IMR-90 (cell line): ENCODE measurements around the gene NTF3. TPM values are rescaled to one million over a fixed set of nuclear protein-coding genes. Genes with fewer than 3 reads are reported as not detected.

Source experiments
- ATAC-seq: fragments of 200-7000 bp; cut with Tn5 transposase; 2 replicates; pipeline ENCODE4 v1.9.1; 2020; ENCODE audit warnings: low read depth, mild to moderate bottlenecking, moderate library complexity
- BruUV-seq: library from RNA; stranded (reverse); fragments of 400-500 nt; replicated peaks from 2 replicates; lab custom pipeline; 2021; lab: Mats Ljungman, UMichigan
- CTCF ChIA-PET: fragments of 300-600 bp; formaldehyde crosslinking; extraction: SDS; loops from one replicate; lab custom pipeline; 2021; ENCODE audit warnings: antibody characterized with exemption; lab: Yijun Ruan, JAX
- POLR2A ChIA-PET: fragments of 300-600 bp; sonication (Branson Sonifier 250); formaldehyde crosslinking; loops from one replicate; lab custom pipeline; 2022; ENCODE audit warnings: antibody characterized with exemption; ENCODE audit not compliant: unreplicated experiment; lab: Charles Lee
- DNase-seq: peaks from one replicate; pipeline ENCODE4 v3.0.0; 2013
- H2AFZ ChIP-seq: replicated peaks from 2 replicates; pipeline ENCODE3; 2013; ENCODE audit warnings: low read length, mild to moderate bottlenecking; ENCODE audit not compliant: poor library complexity
- H2AK5ac ChIP-seq: 2 replicates; pipeline ENCODE4 v1.6.1; 2013; ENCODE audit warnings: low read depth, low read length, inconsistent platforms
- H2AK9ac ChIP-seq: replicated peaks from 2 replicates; pipeline ENCODE3; 2013; ENCODE audit warnings: mild to moderate bottlenecking, low read depth, low read length, moderate library complexity; ENCODE audit not compliant: poor library complexity
- H2BK120ac ChIP-seq: 2 replicates; pipeline ENCODE4 v1.6.1; 2013; ENCODE audit warnings: low read depth, low read length, inconsistent platforms
- H2BK15ac ChIP-seq: 3 replicates; pipeline ENCODE4 v1.6.1; 2013; ENCODE audit warnings: low read depth, low read length, inconsistent platforms
- H2BK20ac ChIP-seq: 2 replicates; pipeline ENCODE4 v1.6.1; 2013; ENCODE audit warnings: low read depth, mild to moderate bottlenecking, inconsistent platforms, low read length, moderate library complexity
- H2BK5ac ChIP-seq: 2 replicates; pipeline ENCODE4 v1.6.1; 2013; ENCODE audit warnings: mild to moderate bottlenecking, low read depth, low read length, inconsistent platforms; ENCODE audit not compliant: poor library complexity, severe bottlenecking
- H3K14ac ChIP-seq: replicated peaks from 2 replicates; pipeline ENCODE4 v1.6.1; 2013; ENCODE audit warnings: low read depth, low read length, inconsistent platforms
- H3K18ac ChIP-seq: 2 replicates; pipeline ENCODE4 v1.6.1; 2013; ENCODE audit warnings: low read depth, low read length, control low read depth
- H3K23ac ChIP-seq: 2 replicates; pipeline ENCODE4 v1.6.1; 2013; ENCODE audit warnings: low read depth, low read length, inconsistent platforms
- H3K27ac ChIP-seq: 2 replicates; pipeline ENCODE4 v1.5.1; 2013; ENCODE audit warnings: mild to moderate bottlenecking, control low read depth, low read length; ENCODE audit not compliant: insufficient read depth
- H3K27me3 ChIP-seq: 2 replicates; pipeline ENCODE4 v1.6.1; 2013; ENCODE audit warnings: low read length; ENCODE audit not compliant: control insufficient read depth, insufficient read depth
- H3K36me3 ChIP-seq: 2 replicates; pipeline ENCODE4 v1.6.1; 2013; ENCODE audit warnings: low read length, mixed read lengths; ENCODE audit not compliant: control insufficient read depth, insufficient read depth
- H3K4ac ChIP-seq: 2 replicates; pipeline ENCODE4 v1.6.1; 2013; ENCODE audit warnings: low read depth, low read length, inconsistent platforms
- H3K4me1 ChIP-seq: 2 replicates; pipeline ENCODE4 v1.6.1; 2013; ENCODE audit warnings: low read length, mixed read lengths; ENCODE audit not compliant: control insufficient read depth, insufficient read depth
- H3K4me2 ChIP-seq: 2 replicates; pipeline ENCODE4 v1.6.1; 2013; ENCODE audit warnings: low read depth, mild to moderate bottlenecking, control low read depth, low read length, moderate library complexity
- H3K4me3 ChIP-seq: 2 replicates; pipeline ENCODE4 v1.5.1; 2013; ENCODE audit warnings: low read depth, mild to moderate bottlenecking, control low read depth, low read length, moderate library complexity; ENCODE audit not compliant: insufficient read depth
- H3K56ac ChIP-seq: 2 replicates; pipeline ENCODE4 v1.6.1; 2013; ENCODE audit warnings: low read length, inconsistent platforms; ENCODE audit not compliant: insufficient read depth; ENCODE audit errors: extremely low read depth
- H3K79me1 ChIP-seq, 2 experiments: 2 replicates each; pipeline ENCODE4 v1.6.1; 2013; ENCODE audit warnings: low read length in 2 of 2, inconsistent platforms in 1 of 2, low read depth in 1 of 2
- H3K9ac ChIP-seq: 2 replicates; pipeline ENCODE4 v1.6.1; 2013; ENCODE audit warnings: low read depth, low read length, control low read depth
- H3K9me1 ChIP-seq: 2 replicates; pipeline ENCODE4 v1.6.1; 2013; ENCODE audit warnings: low read length, inconsistent platforms; ENCODE audit not compliant: insufficient read depth
- H3K9me3 ChIP-seq: 2 replicates; pipeline ENCODE4 v1.6.1; 2013; ENCODE audit warnings: low read length; ENCODE audit not compliant: control insufficient read depth, insufficient read depth
- H4K20me1 ChIP-seq: 2 replicates; pipeline ENCODE4 v1.6.1; 2013; ENCODE audit warnings: low read length, inconsistent platforms; ENCODE audit not compliant: insufficient read depth
- H4K5ac ChIP-seq: 2 replicates; pipeline ENCODE4 v1.6.1; 2013; ENCODE audit warnings: mild to moderate bottlenecking, low read depth, low read length, control low read depth
- H4K8ac ChIP-seq, 2 experiments: 2 replicates each; pipeline ENCODE4 v1.6.1; 2013; ENCODE audit warnings: low read depth in 2 of 2, low read length in 2 of 2, control low read depth in 1 of 2, inconsistent platforms in 1 of 2
- H4K91ac ChIP-seq: 2 replicates; pipeline ENCODE4 v1.6.1; 2013; ENCODE audit warnings: low read depth, low read length, inconsistent platforms; ENCODE audit not compliant: insufficient read depth
- BHLHE40 ChIP-seq: fragments of 150-350 bp; IDR thresholded peaks from 2 replicates; pipeline ENCODE4 v1.6.1; 2016; ENCODE audit warnings: mild to moderate bottlenecking, low read depth, low read length
- CEBPB ChIP-seq: IDR thresholded peaks from 2 replicates; pipeline ENCODE4 v1.6.1; 2012; ENCODE audit warnings: low read depth, low read length, improper control_type of control experiment
- CHD1 ChIP-seq: IDR thresholded peaks from 2 replicates; pipeline ENCODE4 v1.6.1; 2012; ENCODE audit warnings: low read depth, low read length, improper control_type of control experiment
- CTCF ChIP-seq: conservative IDR thresholded peaks from 2 replicates; pipeline ENCODE4 v1.5.1; 2012; ENCODE audit warnings: mild to moderate bottlenecking, low read depth, low read length, improper control_type of control experiment
- ELK1 ChIP-seq: fragments of 150-350 bp; IDR thresholded peaks from 2 replicates; pipeline ENCODE4 v1.6.1; 2016; ENCODE audit warnings: low read depth, mild to moderate bottlenecking, low read length, moderate library complexity, borderline replicate concordance
- FOS ChIP-seq: fragments of 150-350 bp; IDR thresholded peaks from 2 replicates; pipeline ENCODE4 v1.6.1; 2016; ENCODE audit warnings: low read depth, low read length
- MAFK ChIP-seq: IDR thresholded peaks from 2 replicates; pipeline ENCODE4 v1.6.1; 2012; ENCODE audit warnings: low read depth, low read length, improper control_type of control experiment
- MAZ ChIP-seq: IDR thresholded peaks from 2 replicates; pipeline ENCODE4 v1.6.1; 2012; ENCODE audit warnings: low read depth, mild to moderate bottlenecking, low read length, improper control_type of control experiment, moderate library complexity, borderline replicate concordance
- MXI1 ChIP-seq: IDR thresholded peaks from 2 replicates; pipeline ENCODE4 v1.6.1; 2012; ENCODE audit warnings: low read depth, mild to moderate bottlenecking, low read length, moderate library complexity, borderline replicate concordance
- NFE2L2 ChIP-seq: fragments of 150-350 bp; IDR thresholded peaks from 2 replicates; pipeline ENCODE4 v1.6.1; 2016; ENCODE audit warnings: low read depth, mild to moderate bottlenecking, low read length
- POLR2A ChIP-seq: IDR thresholded peaks from 2 replicates; pipeline ENCODE4 v1.6.1; 2012; ENCODE audit warnings: mild to moderate bottlenecking, low read depth, low read length
- RAD21 ChIP-seq: IDR thresholded peaks from 2 replicates; pipeline ENCODE4 v1.6.1; 2012; ENCODE audit warnings: low read length, improper control_type of control experiment
- RFX5 ChIP-seq: IDR thresholded peaks from 2 replicates; pipeline ENCODE4 v1.8.0; 2012; ENCODE audit warnings: low read depth, mild to moderate bottlenecking, low read length, moderate library complexity
- SMC3 ChIP-seq: fragments of 150-350 bp; IDR thresholded peaks from 2 replicates; pipeline ENCODE4 v1.6.1; 2016; ENCODE audit warnings: low read depth, mild to moderate bottlenecking, antibody characterized with exemption, low read length, moderate library complexity
- USF2 ChIP-seq: fragments of 150-350 bp; IDR thresholded peaks from 2 replicates; pipeline ENCODE4 v1.6.1; 2017; ENCODE audit warnings: mild to moderate bottlenecking, antibody characterized with exemption, low read length, low read depth
- WGBS, 2 experiments: methylation state at CpG; one replicate each; pipeline versions ENCODE4 v1.1.5 to v1.1.7; 2013; ENCODE audit warnings: missing lambda C conversion rate in 2 of 2; ENCODE audit not compliant: insufficient read length in 1 of 2; ENCODE audit errors: extremely low coverage in 2 of 2; 5-methylcytosine and 5-hydroxymethylcytosine counted together
- dilution Hi-C: fragments of 300-500 bp; cut with HindIII; formaldehyde crosslinking; loops from one replicate; pipeline ENCODE4 v1.14.3; 2018; ENCODE audit warnings: low sequenced_read_pairs; ENCODE audit not compliant: unreplicated experiment
- in situ Hi-C: fragments of 300-500 bp; cut with MboI; formaldehyde crosslinking; loops from 3 replicates; pipeline ENCODE4 v1.14.3; 2019; ENCODE audit warnings: low sequenced_read_pairs, inconsistent platforms, mixed read lengths
- intact Hi-C: fragments of 100-400 bp; cut with micrococcal nuclease; formaldehyde crosslinking; loops from 2 replicates; pipeline ENCODE4 v1.10.0; 2022
- polyA plus RNA-seq, 3 experiments: library from polyadenylated mRNA; depleted of rRNA; stranded (reverse); fragments of >200 nt; gene quantifications; 2 replicates each; pipeline ENCODE4 v1.2.3, GENCODE V29; 2012; ENCODE audit warnings: low replicate concordance in 1 of 3
- total RNA-seq: library from RNA; depleted of rRNA; stranded (reverse); fragments of >200 nt; gene quantifications from 2 replicates; pipeline ENCODE4 v1.2.3, GENCODE V29; 2012

NTF3 gene
- total and polyA plus RNA-seq, 2 of the 4 experiments (the other 2 are of a cell fraction): 12.2 to 32.4 TPM

- no peak overlapping the region for H3K4me3 ChIP-seq
- H3K9me1 ChIP-seq: 0 out of 2 replicates have a peak, but pooled peaks cover 2% of the 10 kb centered on the region
- no peak overlapping the region for H3K27ac ChIP-seq
- no peak overlapping the region for H4K5ac ChIP-seq
- H3K4ac ChIP-seq: no peak overlapping the region
- BruUV-seq: no TSS peak
- H3K27me3 ChIP-seq: no peaks in the 10 kb centered on the region
- no peak overlapping the region for H3K18ac ChIP-seq
- no peak overlapping the region for H4K91ac ChIP-seq
- H3K56ac ChIP-seq: no peak overlapping the region
- dilution Hi-C loops (no loop called here), intact Hi-C loops (loop anchor here (5.0 kb wide), 1 partner anchor 342 kb away; no protein-coding TSS in a partner anchor), in situ Hi-C loops (no loop called here)
- no peak overlapping the region for H3K9ac ChIP-seq
- H2BK120ac ChIP-seq: no peak overlapping the region
- no peak overlapping the region for H2AFZ ChIP-seq
- TF ChIP-seq CEBPB (no peak), POLR2A (no peak), MAZ (no peak), RAD21 (no peak), SMC3 (no peak), USF2 (no peak), MXI1 (no peak), BHLHE40 (no peak), ELK1 (no peak), MAFK (no peak), RFX5 (no peak), FOS (no peak), CTCF (no peak), NFE2L2 (no peak), CHD1 (no peak)
- H3K79me1 ChIP-seq: no peaks in the 10 kb centered on the region; a peak in 1 of 4 replicates
- ATAC-seq (no peak), DNase-seq (no peak)
- H2BK15ac ChIP-seq: no peak overlapping the region
- no peaks in the 10 kb centered on the region for H4K20me1 ChIP-seq
- no peak overlapping the region for H3K14ac ChIP-seq
- H3K9me3 ChIP-seq: no peaks in the 10 kb centered on the region
- no peaks in the 10 kb centered on the region for H3K4me1 ChIP-seq
- CTCF ChIA-PET: no interaction called here
- no peak overlapping the region for H2BK5ac ChIP-seq
- H2AK9ac ChIP-seq: no peak overlapping the region
- no CpG with 5 or more reads among the region's 4 CpGs for WGBS, 2 experiments
- H2BK20ac ChIP-seq: no peak overlapping the region
- H3K4me2 ChIP-seq: no peak overlapping the region
- POLR2A ChIA-PET: no interaction called here
- no peak overlapping the region for H4K8ac ChIP-seq
- H3K23ac ChIP-seq: no peak overlapping the region; the same call in 1 of the 2 replicates
- H2AK5ac ChIP-seq: no peak overlapping the region
- peaks cover 3% of the 10 kb centered on the region; the same call in 1 of the 2 replicates for H3K36me3 ChIP-seq
Measured at GRCh38 chr12:5514545-5514944, 82.6 kb downstream of the NTF3 start.
